Activated naive CD8-positive, alpha-beta T cell treated with anti-CD3 and anti-CD28 coated beads for 36 hours (primary cell): Measurements from ENCODE around the gene ZG16. TPM values are rescaled to one million over a fixed set of nuclear protein-coding genes. Genes with fewer than 3 reads are reported as not detected.
"Not testable (repeated sequence)": the region's sequence is repeated elsewhere in the genome, so short reads cannot be mapped to it uniquely, and the experiment has no call there.

ENCODE experiments used
- DNase-seq: peaks from one replicate; pipeline ENCODE4 v3.0.0; 2021
- H3K27ac Mint-ChIP-seq: one replicate; pipeline ENCODE4 v1.8.0; 2022; ENCODE audit warnings: mild to moderate bottlenecking, moderate library complexity, mixed read lengths
- H3K27me3 Mint-ChIP-seq: one replicate; pipeline ENCODE4 v1.8.0; 2022; ENCODE audit warnings: mild to moderate bottlenecking, mixed read lengths
- H3K36me3 Mint-ChIP-seq: one replicate; pipeline ENCODE4 v1.8.0; 2021; ENCODE audit warnings: mild to moderate bottlenecking, mixed read lengths
- H3K4me1 Mint-ChIP-seq: one replicate; pipeline ENCODE4 v1.8.0; 2021; ENCODE audit warnings: mixed read lengths
- H3K4me3 Mint-ChIP-seq: one replicate; pipeline ENCODE4 v1.8.0; 2022; ENCODE audit warnings: mild to moderate bottlenecking, moderate library complexity, mixed read lengths
- H3K9me3 Mint-ChIP-seq: one replicate; pipeline ENCODE4 v1.8.0; 2022; ENCODE audit warnings: mixed read lengths
- total RNA-seq, 2 experiments: library from RNA; stranded (reverse); gene quantifications; one replicate each; pipeline ENCODE4 v1.2.3, GENCODE V29; 2021

The ZG16 gene
- total RNA-seq, 2 experiments from 2014 or later, result not detected

GRCh38 chr16:29744541-29745101, 33.4 kb upstream of the ZG16 start:
- Mint-ChIP-seq H3K27ac (peak overlapping the region; percentile 97), H3K4me3 (peak overlapping the region; percentile 97), H3K27me3 (peaks cover 3% of the 10 kb centered on the region), H3K9me3 (peaks cover 3% of the 10 kb centered on the region), H3K4me1 (peaks cover 71% of the 10 kb centered on the region), H3K36me3 (peaks cover 37% of the 10 kb centered on the region)
- peak; percentile 34 for DNase-seq

GRCh38 chr16:29745121-29745852, 32.8 kb upstream of the ZG16 start:
- peaks cover 3% of the 10 kb centered on the region for H3K9me3 Mint-ChIP-seq
- H3K36me3 Mint-ChIP-seq, result peaks cover 37% of the 10 kb centered on the region
- H3K4me3 Mint-ChIP-seq, result peak overlapping the region; percentile 97
- peaks cover 3% of the 10 kb centered on the region for H3K27me3 Mint-ChIP-seq
- H3K4me1 Mint-ChIP-seq, result peaks cover 66% of the 10 kb centered on the region
- peak overlapping the region; percentile 97 for H3K27ac Mint-ChIP-seq
- DNase-seq, result peak; percentile 67

GRCh38 chr16:29745853-29746345, 32.2 kb upstream of the ZG16 start, which contains the start of gene C16orf54:
Gene C16orf54, minus strand, starts transcription at chr16:29745990. Its CDS starts 1,039 bp downstream, at chr16:29744951.
- DNase-seq, result peak; percentile 88
- Mint-ChIP-seq H3K4me1 (peaks cover 61% of the 10 kb centered on the region), H3K36me3 (peaks cover 37% of the 10 kb centered on the region), H3K27ac (peak within 1 kb of the TSS; percentile 97), H3K27me3 (peaks cover 3% of the 10 kb centered on the region), H3K4me3 (peak within 1 kb of the TSS; percentile 97), H3K9me3 (peaks cover 3% of the 10 kb centered on the region)

GRCh38 chr16:29746518-29746917, 31.5 kb upstream of the ZG16 start:
- Mint-ChIP-seq H3K4me3 (peak overlapping the region; percentile 97), H3K4me1 (peaks cover 55% of the 10 kb centered on the region), H3K36me3 (peaks cover 35% of the 10 kb centered on the region), H3K27ac (peak overlapping the region; percentile 97)
- DNase-seq, H3K9me3 Mint-ChIP-seq, H3K27me3 Mint-ChIP-seq: not testable (repeated sequence)

- no peak overlapping the region for H3K27ac Mint-ChIP-seq
- H3K4me1 Mint-ChIP-seq, result peaks cover 44% of the 10 kb centered on the region
- H3K9me3 Mint-ChIP-seq, result peaks cover 3% of the 10 kb centered on the region
- H3K27me3 Mint-ChIP-seq, result peaks cover 3% of the 10 kb centered on the region
- no peak overlapping the region for H3K4me3 Mint-ChIP-seq
- H3K36me3 Mint-ChIP-seq, result peaks cover 22% of the 10 kb centered on the region
- no peak for DNase-seq
Measured at GRCh38 chr16:29747947-29748759, 29.9 kb upstream of the ZG16 start.

GRCh38 chr16:29748760-29749149, 29.3 kb upstream of the ZG16 start:
- Mint-ChIP-seq H3K36me3 (peaks cover 16% of the 10 kb centered on the region), H3K4me1 (peaks cover 38% of the 10 kb centered on the region)
- not testable (repeated sequence) for H3K27me3 Mint-ChIP-seq, H3K4me3 Mint-ChIP-seq, H3K9me3 Mint-ChIP-seq, H3K27ac Mint-ChIP-seq, DNase-seq

GRCh38 chr16:29753516-29753915, 24.5 kb upstream of the ZG16 start:
- H3K4me3 Mint-ChIP-seq, result no peak overlapping the region

GRCh38 chr16:29756654-29757053, 21.4 kb upstream of the ZG16 start:
- H3K36me3 Mint-ChIP-seq, result no peaks in the 10 kb centered on the region
- H3K27ac Mint-ChIP-seq, result no peak overlapping the region
- peaks cover 21% of the 10 kb centered on the region for H3K4me1 Mint-ChIP-seq
- no peaks in the 10 kb centered on the region for H3K9me3 Mint-ChIP-seq
- DNase-seq, result no peak
- H3K27me3 Mint-ChIP-seq, result no peaks in the 10 kb centered on the region
- H3K4me3 Mint-ChIP-seq, result no peak overlapping the region

More at GRCh38 chr16:29753516-29753915, 24.5 kb upstream of the ZG16 start:
- H3K4me1 Mint-ChIP-seq, result peaks cover 26% of the 10 kb centered on the region
- no peak overlapping the region for H3K27ac Mint-ChIP-seq
- H3K9me3 Mint-ChIP-seq, result no peaks in the 10 kb centered on the region
- no peaks in the 10 kb centered on the region for H3K27me3 Mint-ChIP-seq
- no peak for DNase-seq
- no peaks in the 10 kb centered on the region for H3K36me3 Mint-ChIP-seq

GRCh38 chr16:29757086-29757485, 21.0 kb upstream of the ZG16 start:
- H3K4me1 Mint-ChIP-seq, result peaks cover 21% of the 10 kb centered on the region
- not testable (repeated sequence) for H3K27me3 Mint-ChIP-seq, DNase-seq, H3K27ac Mint-ChIP-seq, H3K4me3 Mint-ChIP-seq, H3K36me3 Mint-ChIP-seq, H3K9me3 Mint-ChIP-seq

- peaks cover 21% of the 10 kb centered on the region for H3K4me1 Mint-ChIP-seq
- H3K4me3 Mint-ChIP-seq, result no peak overlapping the region
- H3K36me3 Mint-ChIP-seq, result no peaks in the 10 kb centered on the region
- H3K27me3 Mint-ChIP-seq, result no peaks in the 10 kb centered on the region
- H3K27ac Mint-ChIP-seq, result no peak overlapping the region
- H3K9me3 Mint-ChIP-seq, result no peaks in the 10 kb centered on the region
- no peak for DNase-seq
Measured at GRCh38 chr16:29757950-29758466, 20.0 kb upstream of the ZG16 start.

GRCh38 chr16:29760567-29761279, 17.3 kb upstream of the ZG16 start:
- H3K4me3 Mint-ChIP-seq, result no peak overlapping the region
- no peak for DNase-seq
- peaks cover 18% of the 10 kb centered on the region for H3K4me1 Mint-ChIP-seq
- H3K27ac Mint-ChIP-seq, result no peak overlapping the region
- H3K9me3 Mint-ChIP-seq, result no peaks in the 10 kb centered on the region
- H3K36me3 Mint-ChIP-seq, result no peaks in the 10 kb centered on the region
- H3K27me3 Mint-ChIP-seq, result no peaks in the 10 kb centered on the region

- H3K4me3 Mint-ChIP-seq, H3K9me3 Mint-ChIP-seq, H3K27me3 Mint-ChIP-seq, H3K36me3 Mint-ChIP-seq, H3K27ac Mint-ChIP-seq, DNase-seq: not testable (repeated sequence)
- H3K4me1 Mint-ChIP-seq, result peaks cover 15% of the 10 kb centered on the region
Measured at GRCh38 chr16:29761280-29761651, 16.8 kb upstream of the ZG16 start.

- H3K27ac Mint-ChIP-seq, result no peak overlapping the region
- no peak overlapping the region for H3K4me3 Mint-ChIP-seq
- H3K4me1 Mint-ChIP-seq, result peaks cover 9% of the 10 kb centered on the region
- no peak for DNase-seq
- H3K27me3 Mint-ChIP-seq, result no peaks in the 10 kb centered on the region
- H3K9me3 Mint-ChIP-seq, result no peaks in the 10 kb centered on the region
- no peaks in the 10 kb centered on the region for H3K36me3 Mint-ChIP-seq
Measured at GRCh38 chr16:29761882-29762281, 16.2 kb upstream of the ZG16 start.

- Mint-ChIP-seq H3K27ac (no peak overlapping the region), H3K9me3 (no peaks in the 10 kb centered on the region), H3K4me1 (peaks cover 4% of the 10 kb centered on the region), H3K36me3 (no peaks in the 10 kb centered on the region), H3K27me3 (no peaks in the 10 kb centered on the region), H3K4me3 (no peak overlapping the region)
- no peak for DNase-seq
Measured at GRCh38 chr16:29763326-29763725, 14.7 kb upstream of the ZG16 start.
